Liver (tissue), 3 donors: ENCODE measurements around the gene TRABD.

Experiments
- CTCF ChIP-seq: fragments of 150-350 bp; IDR thresholded peaks from 2 replicates; pipeline ENCODE4 v1.5.1; 2017; ENCODE audit warnings: improper control_type of control experiment, low read depth, low read length; ENCODE audit not compliant: missing input control
- SP1 ChIP-seq: IDR thresholded peaks from 2 replicates; pipeline ENCODE4 v1.6.1; 2018; ENCODE audit warnings: antibody characterized with exemption, mild to moderate bottlenecking
- donor health status: healthy.
- donor health status: healthy.

GRCh38 chr22:50198624-50199017, 12.9 kb downstream of the TRABD start:
- TF ChIP-seq CTCF (no peak), SP1 (no peak)
